HG03558 (cell line): Measurements from ENCODE around the gene PACS1.

Experiments used
- ATAC-seq: cut with Tn5 transposase; IDR thresholded peaks from one replicate; pipeline ENCODE4 v1.9.1; 2021; ENCODE audit warnings: moderate number of reproducible peaks; ENCODE audit not compliant: unreplicated experiment; ENCODE audit errors: extremely low read depth

Gene PACS1

DNA sequence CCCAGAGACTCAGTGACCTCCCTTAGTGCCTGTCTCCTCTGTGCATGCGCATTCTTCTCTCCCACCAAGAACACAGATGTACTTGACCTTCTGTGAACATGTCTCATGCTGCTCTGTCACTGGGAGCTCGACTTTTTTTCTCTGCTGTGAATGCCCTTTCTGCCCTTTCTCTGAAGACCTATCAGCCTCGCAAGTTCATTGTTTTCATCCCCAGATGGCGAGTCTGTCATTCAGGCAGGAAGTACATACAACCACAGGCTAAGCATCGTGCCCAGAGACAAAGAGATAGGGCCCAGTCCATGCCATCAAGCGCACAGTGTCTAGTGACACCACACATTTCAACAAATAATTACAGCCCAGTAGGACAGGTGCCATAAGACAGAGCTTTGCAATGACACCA is 148.0 kb downstream of the PACS1 start:
- ATAC-seq = no peak

DNA sequence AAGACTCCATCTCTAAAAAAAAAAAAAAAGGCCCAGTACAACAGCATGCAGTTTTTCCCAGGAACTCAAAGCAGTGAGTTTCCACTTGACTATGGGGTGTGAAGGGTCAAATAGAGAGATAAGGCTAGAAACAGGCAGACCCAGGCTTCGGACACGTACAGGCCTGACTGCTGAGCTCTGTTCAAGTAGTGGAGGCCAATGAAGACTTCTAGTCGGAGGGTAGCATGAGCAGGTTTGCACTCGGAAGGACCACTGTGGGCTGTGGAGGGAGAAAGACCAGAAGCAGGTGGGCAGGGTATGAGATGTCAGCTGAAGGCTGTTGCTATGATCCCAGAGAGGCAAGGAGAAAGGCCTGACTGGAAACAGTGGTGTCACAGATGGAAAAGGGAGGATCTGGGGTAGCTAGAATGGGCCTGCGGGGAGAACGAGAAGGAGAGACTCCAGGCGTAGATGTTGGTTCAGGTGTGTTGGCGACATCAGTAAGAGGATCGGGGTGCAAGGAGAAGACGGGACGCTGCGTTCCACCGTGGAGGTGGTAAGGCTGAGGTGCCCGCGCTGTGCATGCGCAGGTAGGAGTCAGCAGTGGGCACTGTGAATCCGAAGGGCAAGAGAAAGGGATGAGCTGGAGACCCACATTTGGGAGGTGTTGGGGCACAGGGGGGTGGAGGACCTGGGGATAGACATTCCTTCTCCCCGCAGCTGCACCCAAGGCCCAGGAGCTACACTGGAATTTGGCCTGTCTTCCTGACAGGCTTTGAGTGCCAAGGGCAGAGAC is 149.0 kb downstream of the PACS1 start:
- no peak for ATAC-seq

DNA sequence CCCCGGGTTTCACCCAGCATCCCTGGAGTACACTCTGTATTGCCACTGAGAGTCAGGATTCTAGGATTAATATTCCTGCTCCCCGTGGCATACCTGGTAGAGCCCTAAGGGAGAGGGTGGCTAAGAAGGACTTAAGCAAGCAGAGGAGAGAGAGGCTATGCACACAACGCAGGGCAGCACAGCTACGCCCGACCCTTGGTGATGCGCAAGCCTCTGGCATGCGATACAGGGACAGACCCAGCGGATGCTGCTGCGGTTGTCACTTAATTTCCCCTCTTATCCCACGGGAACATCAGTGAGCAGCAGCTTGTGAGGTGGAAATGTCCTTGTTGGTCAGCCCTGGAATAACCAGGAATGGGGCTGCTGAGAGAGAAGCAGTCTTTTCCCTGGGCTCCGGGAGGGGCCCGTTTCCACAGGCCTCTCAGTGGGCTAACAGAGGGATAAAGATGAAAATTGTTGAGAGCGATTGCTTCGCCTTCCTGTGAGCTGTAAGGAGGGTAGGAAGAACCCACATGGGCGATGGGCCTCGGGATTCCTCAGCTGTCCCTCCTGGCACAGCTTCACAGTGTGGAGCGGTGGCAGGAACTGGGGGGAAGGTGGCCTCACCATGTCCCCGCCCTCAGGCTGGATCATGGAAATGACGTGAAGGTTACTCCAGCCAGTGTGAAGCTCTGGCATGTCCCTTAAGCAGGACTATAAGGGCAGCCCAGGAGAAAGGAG is 149.9 kb downstream of the PACS1 start:
- no peak for ATAC-seq

DNA sequence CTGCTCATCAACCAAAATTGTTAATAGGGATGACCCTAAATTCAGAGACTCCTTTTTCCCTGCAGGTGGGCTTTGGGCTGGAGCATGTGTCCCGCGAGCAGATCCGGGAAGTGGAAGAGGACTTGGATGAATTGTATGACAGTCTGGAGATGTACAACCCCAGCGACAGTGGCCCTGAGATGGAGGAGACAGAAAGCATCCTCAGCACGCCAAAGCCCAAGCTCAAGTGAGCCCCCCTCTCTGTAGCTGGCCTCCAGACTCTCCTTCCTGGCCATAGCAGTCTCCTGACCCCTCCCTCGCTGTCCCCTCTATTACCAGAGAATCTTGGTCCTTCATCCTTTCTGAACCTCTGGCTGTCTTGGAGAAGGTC is 150.5 kb downstream of the PACS1 start:
- ATAC-seq = no peak

DNA sequence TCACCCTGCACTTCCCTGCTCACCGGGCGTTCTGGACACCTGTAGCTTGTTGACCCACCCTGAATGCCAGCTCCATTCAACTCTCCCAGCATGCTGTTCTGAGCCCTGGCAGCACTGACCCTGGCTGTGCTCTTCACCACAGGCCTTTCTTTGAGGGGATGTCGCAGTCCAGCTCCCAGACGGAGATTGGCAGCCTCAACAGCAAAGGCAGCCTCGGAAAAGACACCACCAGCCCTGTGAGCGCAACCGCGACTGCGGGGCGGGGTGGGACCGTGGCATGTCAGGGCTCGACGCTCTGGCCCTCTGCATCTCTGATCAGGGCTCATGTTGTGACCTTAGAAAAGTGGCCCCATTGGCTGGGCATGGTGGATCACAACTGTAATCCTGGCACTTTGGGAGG is 150.9 kb downstream of the PACS1 start:
- no peak for ATAC-seq

DNA sequence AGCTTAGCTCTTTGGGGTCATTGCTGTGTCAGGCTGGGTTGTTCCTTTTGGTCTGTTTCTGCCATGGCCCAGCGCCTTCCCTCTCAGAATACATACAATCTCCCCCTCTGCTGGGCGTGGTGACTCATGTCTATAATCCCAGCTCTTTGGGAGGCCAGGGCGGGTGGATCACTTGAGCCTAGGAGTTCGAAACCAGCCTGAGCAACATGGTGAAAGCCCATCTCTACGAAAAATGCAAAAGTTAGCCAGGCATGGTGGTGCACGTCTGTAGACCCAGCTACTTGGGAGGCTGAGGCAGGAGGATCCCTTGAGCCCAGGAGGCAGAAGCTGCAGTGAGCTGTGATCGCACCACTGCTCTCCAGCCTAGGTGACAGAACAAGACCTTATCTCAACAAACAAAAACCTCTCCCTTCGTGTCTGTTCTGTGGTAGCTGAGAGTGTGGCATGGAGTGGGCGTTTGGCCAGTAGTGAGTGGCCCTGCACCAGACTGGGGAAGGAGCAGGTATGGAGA is 151.7 kb downstream of the PACS1 start:
- ATAC-seq = no peak

DNA sequence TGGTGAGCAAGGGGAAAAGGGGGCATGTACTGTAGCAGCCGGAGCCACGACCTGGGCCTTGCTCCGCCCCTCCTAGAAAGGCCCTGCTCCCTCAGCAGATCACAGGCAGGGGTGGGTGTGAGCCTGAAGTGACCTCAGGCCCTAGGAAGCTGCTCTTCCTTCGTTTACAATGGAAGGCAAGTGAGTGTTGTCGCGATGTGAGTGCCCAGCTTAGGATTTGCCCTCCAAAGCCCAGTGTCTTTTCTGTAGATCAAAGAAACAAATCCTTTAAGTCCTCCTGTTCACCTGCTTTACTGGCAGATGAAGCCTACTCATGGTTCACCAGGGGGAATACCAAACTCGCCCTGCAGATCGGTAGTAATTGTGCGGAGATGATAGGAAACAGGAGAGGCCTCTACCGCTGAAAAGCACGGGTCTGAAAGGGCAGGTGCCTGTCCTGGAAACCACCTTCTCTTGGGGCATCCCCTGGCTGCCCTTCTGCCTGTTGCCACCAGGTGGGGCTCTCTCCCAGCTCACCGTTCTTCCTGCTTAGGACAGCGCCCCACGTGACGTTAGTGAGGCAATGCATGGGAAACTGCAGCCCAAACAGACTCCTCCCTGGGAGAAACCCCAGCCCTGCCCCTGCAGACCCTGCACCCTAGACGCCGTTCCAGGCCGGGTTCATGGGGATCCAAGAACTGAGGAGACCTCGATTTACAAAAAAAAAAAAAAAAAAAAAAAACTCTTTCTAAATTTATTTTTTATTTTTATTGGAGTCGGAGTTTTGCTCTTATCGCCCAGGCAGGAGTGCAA is 152.5 kb downstream of the PACS1 start:
- ATAC-seq = peak; percentile 70

DNA sequence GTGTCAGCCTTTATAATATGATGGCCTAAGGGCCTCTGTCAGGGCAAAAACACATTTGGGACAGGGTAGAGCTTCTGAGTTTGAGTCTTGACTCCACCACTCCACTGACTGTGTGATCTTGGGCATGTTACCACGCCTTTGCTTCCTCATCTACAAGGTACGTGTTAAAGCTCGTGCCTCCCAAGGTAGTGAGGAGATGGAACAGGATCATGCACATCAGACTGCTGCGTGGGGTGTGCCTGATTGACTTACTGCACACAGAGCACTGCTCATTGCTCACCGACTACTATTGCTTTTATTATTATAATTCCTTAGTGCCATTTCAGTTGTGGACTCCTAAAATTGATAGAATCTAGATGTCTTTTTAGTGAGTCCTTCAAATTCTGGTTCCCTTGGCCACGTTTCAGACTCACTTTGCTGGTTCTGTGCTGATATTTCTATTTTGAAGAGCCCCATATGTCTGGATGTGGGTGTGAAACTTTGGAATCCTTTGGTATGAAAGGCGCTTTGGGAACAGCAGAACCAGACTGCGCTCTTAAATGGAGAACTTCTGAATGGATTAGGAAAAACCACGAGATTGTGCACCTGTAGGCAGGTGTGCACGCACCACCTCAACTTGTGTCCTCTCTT is 154.3 kb downstream of the PACS1 start:
- ATAC-seq = no peak

DNA sequence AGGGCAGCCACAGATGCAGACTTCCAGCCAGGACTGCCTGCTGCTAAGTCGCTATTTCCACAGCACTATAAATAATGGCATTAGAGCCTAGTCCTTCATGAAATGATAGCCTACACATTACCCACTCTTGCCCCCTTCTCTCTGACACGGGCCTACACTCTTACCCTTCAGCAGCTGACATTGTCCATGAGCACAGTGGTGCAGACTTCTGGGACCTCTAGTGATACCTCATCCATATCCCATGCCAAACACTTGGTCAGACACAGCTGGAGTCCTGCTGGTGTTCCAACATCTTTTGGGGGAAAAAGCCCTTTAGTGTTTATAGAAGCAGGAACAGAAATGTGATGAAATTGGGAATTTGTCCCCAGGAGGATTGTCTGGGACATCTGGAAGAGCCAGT is 155.0 kb downstream of the PACS1 start:
- no peak for ATAC-seq

DNA sequence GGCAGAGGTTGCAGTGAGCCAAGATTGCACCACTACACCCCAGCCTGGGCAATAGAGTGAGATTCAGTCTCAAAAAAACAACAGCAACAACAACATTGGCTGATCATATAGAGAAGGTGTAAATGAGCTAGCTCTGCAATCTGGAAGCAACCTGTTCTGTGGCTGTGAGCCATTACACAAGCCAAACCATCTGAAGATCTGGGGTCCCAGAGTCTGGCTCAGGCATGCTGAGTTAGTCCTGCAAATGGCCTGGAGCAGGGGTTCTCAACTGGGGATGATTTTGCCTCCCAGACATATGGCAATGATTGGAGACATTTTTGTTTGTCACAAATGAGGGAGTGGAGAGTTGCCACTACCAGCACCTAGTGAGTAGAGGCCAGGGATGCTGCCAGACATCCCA is 156.0 kb downstream of the PACS1 start:
- no peak for ATAC-seq

DNA sequence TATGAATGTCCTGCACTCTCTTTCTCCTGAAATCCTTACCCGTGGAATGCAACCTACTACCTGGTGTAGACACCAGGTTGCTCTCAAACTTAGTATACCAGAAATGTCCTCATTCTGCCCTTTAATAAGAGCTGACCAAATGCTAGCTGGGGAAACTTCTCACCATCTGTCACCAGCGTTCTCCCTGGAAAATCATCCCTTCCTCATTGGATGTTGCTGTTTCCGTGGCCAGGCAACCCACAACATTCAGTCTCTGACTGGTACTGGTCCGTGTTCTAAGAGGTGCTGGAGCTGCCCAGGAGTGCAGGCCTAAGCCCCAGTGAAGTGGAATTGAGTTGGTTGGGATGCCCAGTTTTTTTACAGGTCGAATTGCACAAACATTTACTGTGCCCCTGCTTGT is 157.6 kb downstream of the PACS1 start:
- no peak for ATAC-seq

DNA sequence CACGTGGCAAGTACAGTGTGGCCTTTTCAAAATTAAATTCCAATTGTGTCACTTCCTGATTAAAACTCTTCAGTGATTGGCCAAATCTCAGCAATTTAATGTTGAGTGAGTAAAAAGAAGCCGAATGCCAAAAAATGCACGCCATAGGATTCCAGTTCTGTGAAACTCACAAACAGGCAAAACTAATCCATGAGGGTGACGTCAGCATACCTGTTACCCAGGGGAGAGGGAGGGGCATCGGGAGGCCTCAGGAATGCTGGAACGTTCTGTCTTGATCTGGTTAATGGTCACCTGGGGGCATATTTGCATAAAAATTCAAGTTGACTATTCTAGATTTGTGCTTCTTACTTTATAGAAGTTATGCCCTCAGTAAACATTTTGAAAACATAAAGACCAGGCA is 158.4 kb downstream of the PACS1 start:
- ATAC-seq = no peak

DNA sequence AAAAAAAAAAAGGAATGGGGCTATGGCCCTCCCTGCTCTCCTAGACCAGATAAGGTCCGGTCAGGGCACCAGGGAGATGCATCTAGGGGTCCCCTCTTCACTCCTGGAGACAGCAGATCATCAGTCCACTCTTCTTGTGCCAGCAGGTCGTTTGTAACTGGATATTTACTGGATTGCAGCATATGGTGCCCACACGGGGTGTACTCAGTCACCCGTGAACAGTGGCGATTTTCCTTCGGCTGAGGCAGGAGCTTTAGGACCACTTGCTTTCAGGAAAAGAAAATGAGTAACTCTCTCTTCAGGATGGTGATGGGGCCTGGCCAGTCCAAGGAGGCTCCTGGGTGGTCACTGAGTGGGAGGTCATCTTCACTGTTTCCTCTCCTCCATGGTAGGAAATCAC is 160.1 kb downstream of the PACS1 start:
- no peak for ATAC-seq

DNA sequence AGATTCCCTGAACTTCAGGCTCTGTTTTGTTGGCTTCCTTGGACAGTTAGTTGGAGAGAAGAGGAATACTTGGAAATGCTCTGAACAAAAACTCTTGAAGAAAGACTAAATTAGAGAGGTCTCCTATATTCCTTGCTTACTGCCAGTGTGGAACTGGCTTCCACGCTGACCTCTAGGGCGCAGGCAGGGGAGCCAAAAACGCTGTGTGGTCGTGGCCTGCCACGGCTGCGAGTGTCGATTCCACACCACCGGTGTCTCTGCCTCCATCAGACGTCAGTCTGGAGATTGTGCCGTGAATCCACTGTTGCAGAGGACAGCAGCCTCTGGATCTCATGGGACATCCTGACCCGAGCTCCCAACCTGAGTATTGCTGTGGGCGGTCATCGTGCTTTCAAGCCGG is 160.9 kb downstream of the PACS1 start:
- no peak for ATAC-seq

DNA sequence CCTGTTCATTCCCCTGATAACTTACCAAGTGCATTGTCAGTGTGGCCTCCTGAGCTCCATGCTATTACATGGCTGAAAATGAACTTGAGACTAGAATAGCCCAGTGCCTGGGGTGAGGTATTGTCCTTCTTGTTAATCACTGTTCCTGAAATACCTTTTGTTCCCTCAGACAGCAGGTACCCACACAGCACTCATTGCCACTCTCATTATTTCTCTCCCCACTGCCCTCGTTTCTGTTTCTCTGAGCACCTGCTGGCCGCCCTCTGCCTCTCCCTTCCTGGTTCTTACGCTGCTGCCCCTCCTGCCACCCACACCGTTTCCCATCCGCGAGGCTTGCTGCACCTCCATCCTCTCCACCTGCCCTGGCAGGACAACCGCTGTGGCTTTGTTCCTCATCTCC is 161.5 kb downstream of the PACS1 start:
- ATAC-seq = no peak

DNA sequence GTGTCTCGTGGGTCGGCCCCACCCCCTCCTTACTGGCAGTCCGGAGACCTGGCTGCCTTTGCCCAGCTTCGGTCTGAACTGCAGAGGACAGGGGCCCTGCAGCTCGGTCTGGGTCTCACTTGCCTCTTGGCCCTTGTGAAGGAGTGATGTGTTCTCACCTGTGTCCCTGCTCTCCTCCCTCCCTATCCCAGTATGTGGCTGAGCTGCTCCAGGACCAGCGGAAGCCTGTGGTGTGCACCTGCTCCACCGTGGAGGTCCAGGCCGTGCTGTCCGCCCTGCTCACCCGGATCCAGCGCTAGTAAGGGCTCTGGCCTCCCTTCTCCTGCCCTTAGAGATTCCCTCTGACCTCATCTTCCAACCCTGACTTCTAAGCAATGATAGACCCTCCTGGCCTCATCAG is 162.7 kb downstream of the PACS1 start:
- ATAC-seq = no peak

DNA sequence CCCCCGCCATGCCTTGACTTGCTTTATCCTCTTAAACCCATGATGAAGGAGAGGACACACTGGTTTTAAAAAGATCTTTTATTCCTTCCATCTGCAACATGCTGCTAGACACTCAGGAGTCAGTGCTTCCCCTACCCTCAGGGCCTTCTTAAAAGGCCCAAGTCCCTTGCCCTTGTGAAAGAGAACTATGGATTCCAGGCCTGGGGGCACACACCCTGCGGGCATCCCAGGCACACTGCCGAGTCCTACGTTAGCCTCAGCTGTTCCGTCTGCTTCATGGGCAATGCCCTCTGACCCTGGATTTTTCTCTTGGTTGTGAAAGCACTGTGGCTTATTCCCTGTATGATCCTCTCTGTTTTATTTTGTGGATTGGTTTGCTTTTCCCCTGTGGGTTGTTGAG is 163.2 kb downstream of the PACS1 start:
- no peak for ATAC-seq

DNA sequence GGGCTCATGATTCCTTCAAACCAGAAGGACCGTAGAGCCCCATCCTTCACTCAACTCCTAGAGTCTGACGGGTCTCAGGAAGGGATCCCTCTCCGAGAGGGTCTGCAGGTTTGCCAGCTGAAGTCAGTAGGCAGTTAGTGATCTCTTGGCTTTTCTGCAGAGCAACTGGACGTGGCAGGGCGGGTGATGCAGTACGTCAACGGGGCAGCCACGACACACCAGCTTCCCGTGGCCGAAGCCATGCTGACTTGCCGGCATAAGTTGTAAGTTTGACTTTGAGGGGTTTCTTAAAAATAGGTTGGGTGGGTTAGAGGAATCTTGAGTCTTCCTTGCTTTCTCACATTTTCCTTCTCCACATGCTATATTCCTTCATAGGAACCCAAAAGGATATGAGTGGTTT is 165.1 kb downstream of the PACS1 start:
- no peak for ATAC-seq

DNA sequence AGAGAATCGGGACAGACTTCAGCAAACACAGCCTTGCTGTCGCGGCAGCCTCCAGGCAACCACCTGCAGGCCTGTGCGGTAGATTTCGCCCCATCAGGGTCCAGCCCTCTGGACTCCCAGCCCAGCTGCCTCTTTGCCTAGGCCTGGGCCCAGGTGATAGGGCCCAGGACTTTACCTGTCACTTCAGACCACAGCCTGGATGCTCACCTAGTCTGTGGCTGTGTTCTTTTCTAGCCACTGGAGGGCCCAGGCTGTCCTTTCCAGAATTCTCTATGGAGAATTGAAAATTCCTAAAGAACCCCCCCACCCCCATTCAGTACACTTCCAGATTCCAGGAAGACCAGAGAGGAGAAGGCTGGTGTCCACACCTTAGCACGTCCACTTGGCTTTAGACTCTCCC is 167.8 kb downstream of the PACS1 start:
- ATAC-seq = no peak

DNA sequence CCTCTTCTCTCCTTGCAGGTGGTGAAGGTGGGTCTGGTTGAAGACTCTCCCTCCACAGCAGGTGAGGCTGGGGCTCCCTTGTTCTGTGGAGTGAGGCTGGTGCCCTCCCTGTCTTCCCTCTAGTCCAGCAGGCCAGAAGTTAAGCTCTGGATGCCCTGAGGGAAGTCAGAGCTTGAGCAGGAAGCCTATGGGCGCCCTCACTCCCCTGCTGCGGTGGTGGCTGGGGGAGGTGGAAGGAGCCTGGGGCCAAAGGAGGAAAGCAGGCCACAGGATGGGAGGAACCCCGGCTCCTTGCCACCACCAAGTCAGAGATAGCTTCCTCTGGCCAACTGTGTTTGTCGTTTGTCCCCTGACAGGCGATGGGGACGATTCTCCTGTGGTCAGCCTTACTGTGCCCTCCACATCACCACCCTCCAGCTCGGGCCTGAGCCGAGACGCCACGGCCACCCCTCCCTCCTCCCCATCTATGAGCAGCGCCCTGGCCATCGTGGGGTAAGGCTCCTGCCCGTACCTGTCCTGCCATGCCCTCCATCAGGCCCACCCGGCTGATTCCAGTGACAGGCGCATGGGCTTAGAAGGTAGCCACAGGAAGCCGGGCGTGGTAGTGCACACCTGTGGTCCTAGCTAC is 168.8 kb downstream of the PACS1 start:
- no peak for ATAC-seq
